ENCODE measurements around the gene ZNF397.

GRCh38 chr18:35236571-35237363 lies 4.1 kb upstream of the ZNF397 start:
- TF ChIP-seq CTCF (IDR thresholded peaks at IDR 0.05; ENCODE audit: borderline replicate concordance, extremely low read depth, low read length, poor library complexity, severe bottlenecking) (no peak), EZH2 (IDR thresholded peaks at IDR 0.05; ENCODE audit: borderline replicate concordance, low read depth, low read length, severe bottlenecking) (no peak)

All from DND-41 (cell line).